HCT116 (cell line): ENCODE data around the gene C1S. TPM values are rescaled to one million over a fixed set of nuclear protein-coding genes. Genes with fewer than 3 reads are reported as not detected.

Experiments
- ATAC-seq: fragments of 200-7000 bp; cut with Tn5 transposase; 2 replicates; pipeline ENCODE4 v1.9.1; 2020; ENCODE audit warnings: mild to moderate bottlenecking, moderate library complexity
- BruUV-seq: library from RNA; stranded (reverse); fragments of 400-500 nt; replicated peaks from 2 replicates; lab custom pipeline; 2021; lab: Mats Ljungman, UMichigan
- CTCF ChIA-PET: fragments of 300-600 bp; sonication (Branson Sonifier 250); formaldehyde crosslinking; loops from one replicate; lab custom pipeline; 2021; ENCODE audit warnings: antibody characterized with exemption; lab: Charles Lee
- POLR2A ChIA-PET: fragments of 300-600, 350-600 bp; sonication (Branson Sonifier 250); formaldehyde crosslinking; loops from one replicate; lab custom pipeline; 2021; ENCODE audit warnings: antibody characterized with exemption; lab: Charles Lee
- RAD21 ChIA-PET, 2 experiments: fragments of 300-600 bp; sonication (Branson Sonifier 250); formaldehyde crosslinking; loops; one replicate each; lab custom pipeline; 2023; ENCODE audit warnings: low total read pairs in 2 of 2; ENCODE audit not compliant: uncharacterized antibody in 2 of 2, unreplicated experiment in 2 of 2, low non-redundant PET in 1 of 2; lab: Charles Lee
- DNase-seq: peaks from one replicate; pipeline ENCODE4 v3.0.0-alpha.2; 2010; ENCODE audit warnings: low read depth, low spot score
- H2AFZ ChIP-seq: fragments of 200-600 bp; shearing (Covaris generic), sonication (generic); 2 replicates; pipeline ENCODE4 v1.6.1; 2017; ENCODE audit warnings: low read depth, mixed run types, mixed read lengths, antibody characterized with exemption, low read length; ENCODE audit not compliant: poor library complexity, severe bottlenecking
- H3K27ac ChIP-seq: 2 replicates; pipeline ENCODE4 v1.5.1; 2012; ENCODE audit warnings: low read depth, low read length
- H3K27me3 ChIP-seq: fragments of 200-600 bp; sonication (generic); 2 replicates; pipeline ENCODE4 v1.6.1; 2016; ENCODE audit warnings: mixed run types, low read length, mixed read lengths; ENCODE audit not compliant: insufficient read depth
- H3K36me3 ChIP-seq, 2 experiments: fragments of 200-500 bp in 1 of 2; fragments of 200-600 bp in 1 of 2; sonication (Bioruptor generic) in 1 of 2; sonication (generic) in 1 of 2; 2 replicates each; pipeline versions ENCODE4 v1.5.1 to v1.6.1; 2014 to 2016; ENCODE audit warnings: low read length in 2 of 2, inconsistent platforms in 1 of 2, mixed read lengths in 1 of 2, mixed run types in 1 of 2; ENCODE audit not compliant: insufficient read depth in 2 of 2, control insufficient read depth in 1 of 2
- H3K4me1 ChIP-seq, 2 experiments: fragments of 200-600 bp in 1 of 2; sonication (generic) in 1 of 2; 2 replicates each; pipeline versions ENCODE4 v1.5.1 to v1.6.1; 2012 to 2017; ENCODE audit warnings: low read length in 2 of 2, inconsistent platforms in 1 of 2, mild to moderate bottlenecking in 1 of 2, mixed read lengths in 1 of 2, mixed run types in 1 of 2, moderate library complexity in 1 of 2; ENCODE audit not compliant: insufficient read depth in 2 of 2, control insufficient read depth in 1 of 2
- H3K4me2 ChIP-seq: fragments of 200-600 bp; sonication (generic); 2 replicates; pipeline ENCODE4 v1.6.1; 2017; ENCODE audit warnings: mixed run types, low read length, mixed read lengths
- H3K4me3 ChIP-seq, 2 experiments: fragments of 200-600 bp in 1 of 2; sonication (generic) in 1 of 2; replicated peaks in 1 of 2; 2 replicates each; pipeline ENCODE4 v1.5.1; 2011 to 2016; ENCODE audit warnings: low read length in 2 of 2, control low read depth in 1 of 2, low read depth in 1 of 2, mild to moderate bottlenecking in 1 of 2, mixed read lengths in 1 of 2, mixed run types in 1 of 2
- H3K79me2 ChIP-seq: fragments of 200-600 bp; sonication (generic); 2 replicates; pipeline ENCODE4 v1.6.1; 2017; ENCODE audit warnings: mild to moderate bottlenecking, mixed run types, low read length, moderate library complexity, mixed read lengths; ENCODE audit not compliant: insufficient read depth
- H3K9ac ChIP-seq: fragments of 200-600 bp; sonication (generic); 2 replicates; pipeline ENCODE4 v1.6.1; 2016; ENCODE audit warnings: low read length, mixed read lengths
- H3K9me2 ChIP-seq: fragments of 200-600 bp; sonication (generic), shearing (Covaris generic); 2 replicates; pipeline ENCODE4 v1.6.1; 2017; ENCODE audit warnings: mixed run types, mild to moderate bottlenecking, moderate library complexity; ENCODE audit not compliant: insufficient read depth
- H3K9me3 ChIP-seq, 2 experiments: fragments of 200-500 bp in 1 of 2; fragments of 200-600 bp in 1 of 2; sonication (Bioruptor generic) in 1 of 2; sonication (generic) in 1 of 2; 2 replicates each; pipeline ENCODE4 v1.6.1; 2014 to 2017; ENCODE audit warnings: low read length in 2 of 2, mixed read lengths in 2 of 2, inconsistent platforms in 1 of 2, low read depth in 1 of 2, mild to moderate bottlenecking in 1 of 2, mixed run types in 1 of 2, moderate library complexity in 1 of 2; ENCODE audit not compliant: control insufficient read depth in 1 of 2, insufficient read depth in 1 of 2
- H4K20me1 ChIP-seq: fragments of 200-600 bp; sonication (generic), shearing (Covaris generic); 2 replicates; pipeline ENCODE4 v1.6.1; 2017; ENCODE audit warnings: mixed run types, mild to moderate bottlenecking, moderate library complexity; ENCODE audit not compliant: insufficient read depth
- ATF3 ChIP-seq: IDR thresholded peaks from 2 replicates; pipeline ENCODE4 v1.6.1; 2012
- CEBPB ChIP-seq: IDR thresholded peaks from 2 replicates; pipeline ENCODE4 v1.6.1; 2012; ENCODE audit warnings: low read depth
- CTCF ChIP-seq, 3 experiments: fragments of 200-600 bp in 1 of 3; sonication (generic) in 1 of 3; IDR thresholded peaks in 2 of 3; conservative IDR thresholded peaks in 1 of 3; 2 replicates each; pipeline ENCODE4 v1.5.1; 2012 to 2017; ENCODE audit warnings: low read depth in 2 of 3, low read length in 2 of 3, antibody characterized with exemption in 1 of 3, borderline replicate concordance in 1 of 3, control low read depth in 1 of 3, mild to moderate bottlenecking in 1 of 3, mixed read lengths in 1 of 3, mixed run types in 1 of 3, moderate library complexity in 1 of 3; ENCODE audit not compliant: insufficient read depth in 1 of 3
- EGR1 ChIP-seq: IDR thresholded peaks from 2 replicates; pipeline ENCODE4 v1.6.1; 2012; ENCODE audit warnings: low read depth
- ELF1 ChIP-seq: IDR thresholded peaks from 2 replicates; pipeline ENCODE4 v1.6.1; 2012; ENCODE audit warnings: low read depth, borderline replicate concordance
- EZH2 ChIP-seq: fragments of 200-600 bp; sonication (generic); IDR thresholded peaks from 2 replicates; pipeline ENCODE4 v1.6.1; 2017; ENCODE audit warnings: antibody characterized with exemption, mixed run types
- FOSL1 ChIP-seq: IDR thresholded peaks from 2 replicates; pipeline ENCODE4 v1.6.1; 2012; ENCODE audit warnings: low read depth
- JUND ChIP-seq: IDR thresholded peaks from 2 replicates; pipeline ENCODE4 v1.6.1; 2012
- POLR2A ChIP-seq: IDR thresholded peaks from 2 replicates; pipeline ENCODE4 v1.7.0; 2011; ENCODE audit warnings: borderline replicate concordance; ENCODE audit not compliant: insufficient read depth, insufficient read length; ENCODE audit errors: extremely low read depth
- POLR2AphosphoS5 ChIP-seq: IDR thresholded peaks from 2 replicates; pipeline ENCODE4 v1.6.1; 2011; ENCODE audit warnings: mild to moderate bottlenecking, low read depth, low read length, moderate library complexity
- RAD21 ChIP-seq: IDR thresholded peaks from 2 replicates; pipeline ENCODE4 v1.6.1; 2012; ENCODE audit warnings: low read depth, mild to moderate bottlenecking
- SP1 ChIP-seq: IDR thresholded peaks from 2 replicates; pipeline ENCODE4 v1.6.1; 2012; ENCODE audit warnings: low read depth
- TCF7L2 ChIP-seq: IDR thresholded peaks from 2 replicates; pipeline ENCODE4 v1.7.0; 2011; ENCODE audit warnings: borderline replicate concordance, inconsistent platforms; ENCODE audit not compliant: insufficient read depth, insufficient read length; ENCODE audit errors: extremely low read depth
- ZFX ChIP-seq: fragments of 450-650 bp; IDR thresholded peaks from 2 replicates; pipeline ENCODE4 v1.6.1; 2017
- ZNF274 ChIP-seq: fragments of 200-500 bp; sonication (Bioruptor generic); IDR thresholded peaks from 2 replicates; pipeline ENCODE4 v1.6.1; 2014; ENCODE audit warnings: mild to moderate bottlenecking, low read depth, low read length, inconsistent platforms
- intact Hi-C: fragments of 100-400 bp; cut with micrococcal nuclease; formaldehyde crosslinking; loops from 2 replicates; pipeline ENCODE4 v1.10.0; 2022
- total RNA-seq: library from RNA; stranded (reverse); gene quantifications from one replicate; pipeline ENCODE4 v1.2.1, GENCODE V29; 2021; ENCODE audit not compliant: unreplicated experiment
- TF ChIP-seq, protein P1 (sequence below): IDR thresholded peaks from 2 replicates; pipeline ENCODE4 v1.6.1; 2012

Gene C1S
- total RNA-seq, 1 experiment from 2014 or later, result 2.4 TPM

- BruUV-seq, result no TSS peak
- RAD21 ChIA-PET, result no interaction called here
- Histone ChIP-seq H4K20me1 (no peaks in the 10 kb centered on the region), H2AFZ (no peak overlapping the region), H3K4me2 (no peak overlapping the region), H3K36me3 (no peaks in the 10 kb centered on the region), H3K4me1 (peaks cover 0 to 6% of the 10 kb centered on the region in 2 experiments; a peak in 1 of 4 replicates), H3K9ac (no peak overlapping the region), H3K9me3 (no peaks in the 10 kb centered on the region), H3K27ac (no peak overlapping the region), H3K79me2 (no peaks in the 10 kb centered on the region), H3K9me2 (no peaks in the 10 kb centered on the region), H3K4me3 (no peak overlapping the region), H3K27me3 (no peaks in the 10 kb centered on the region)
- intact Hi-C loops, result loop anchor here (1.0 to 5.0 kb wide), 3 partner anchors 121 to 169 kb away; partner anchors contain the start of genes C12orf57, EMG1 and PHB2
- POLR2A ChIA-PET, result interaction anchor here (0.8 kb wide), 1 partner anchor 15 kb away, joined by 3 read pairs; no protein-coding TSS in a partner anchor
- TF ChIP-seq, protein P1, sequence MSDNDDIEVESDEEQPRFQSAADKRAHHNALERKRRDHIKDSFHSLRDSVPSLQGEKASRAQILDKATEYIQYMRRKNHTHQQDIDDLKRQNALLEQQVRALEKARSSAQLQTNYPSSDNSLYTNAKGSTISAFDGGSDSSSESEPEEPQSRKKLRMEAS, result no peak
- TF ChIP-seq ZFX, result no peak
- TF ChIP-seq FOSL1, result no peak
- no peak for TF ChIP-seq ZNF274
- no peak for TF ChIP-seq RAD21
- no peak for TF ChIP-seq ELF1
- no peak for TF ChIP-seq JUND
- TF ChIP-seq CTCF (IDR thresholded peaks at IDR 0.05 in 2 of 3, conservative IDR thresholded peaks at IDR 0.05 in 1 of 3; ENCODE audit: borderline replicate concordance in 1 of 3, insufficient read depth in 1 of 3, low read depth in 2 of 3, low read length in 2 of 3), result no peak
- no peak for TF ChIP-seq POLR2AphosphoS5
- TF ChIP-seq CEBPB, result no peak
- no peak for TF ChIP-seq POLR2A
- TF ChIP-seq SP1, result no peak
- no peak for TF ChIP-seq ATF3
- TF ChIP-seq EGR1, result no peak
- TF ChIP-seq TCF7L2, result no peak
- no peak for TF ChIP-seq EZH2
- ATAC-seq (no peak; the same call in 1 of the 2 replicates), DNase-seq (no peak)
- CTCF ChIA-PET, result interaction anchor here (1.1 to 1.6 kb wide), 2 partner anchors 14 to 147 kb away, joined by 3 to 6 read pairs; no protein-coding TSS in a partner anchor
Observed at GRCh38 chr12:7092986-7093460, 32.5 kb downstream of the C1S start.
